ENCODE measurements around the gene UAP1L1. TPM values are rescaled to one million over a fixed set of nuclear protein-coding genes. Genes with fewer than 3 reads are reported as not detected.
A peak's percentile ranks its signal among the peaks of the same experiment; 100 is the strongest.

Gene UAP1L1
- polyA plus RNA-seq, 2 of the 4 experiments (the other 2 are of a cell fraction): 1.2 to 7.8 TPM

GRCh38 chr9:137041124-137041523 lies 36.2 kb upstream of the UAP1L1 start (continued):
- no peak for TF ChIP-seq REST (IDR thresholded peaks at IDR 0.05)

- Histone ChIP-seq H3K27ac (no peak overlapping the region), H3K4me3 (no peak overlapping the region), H3K9me3 (no peaks in the 10 kb centered on the region), H3K4me1 (peaks cover 15% of the 10 kb centered on the region), H3K4me2 (no peak overlapping the region)
- ATAC-seq (no peak), DNase-seq (ENCODE audit: low read depth in 1 of 2, low spot score in 1 of 2) (no peak), FAIRE-seq (no peak)
- POLR2A ChIA-PET: no interaction called here
- CTCF ChIA-PET: interaction anchor here (0.6 to 12.7 kb wide), 5 partner anchors 8 to 38 kb away, joined by 3 to 207 read pairs (median 28); partner anchors contain the start of genes ABCA2, FUT7 and SAPCD2
- 87% methylated on average over 23 of the region's 36 CpGs for WGBS (ENCODE audit: missing lambda C conversion rate)
- no peak for TF ChIP-seq HOXB5 (CRISPR knock-in tag; IDR thresholded peaks at IDR 0.05)
- no peak for TF ChIP-seq ELK1 (IDR thresholded peaks at IDR 0.05; ENCODE audit: low read depth, low read length)
- no peak for TF ChIP-seq TP53 (CRISPR knock-in tag; IDR thresholded peaks at IDR 0.05)
- TF ChIP-seq POLR2A (IDR thresholded peaks at IDR 0.05; ENCODE audit: low read length): no peak
- no peak for TF ChIP-seq JUNB (IDR thresholded peaks at IDR 0.05)
- TF ChIP-seq MAFK (IDR thresholded peaks at IDR 0.05; ENCODE audit: partially characterized antibody): no peak
- no peak for TF ChIP-seq POLR2AphosphoS2 (conservative IDR thresholded peaks at IDR 0.05; ENCODE audit: low read length)
- no peak for TF ChIP-seq CEBPB (IDR thresholded peaks at IDR 0.05)
- no peak for TF ChIP-seq FOXS1 (CRISPR knock-in tag; IDR thresholded peaks at IDR 0.05)
- no peak for TF ChIP-seq ZC3H11A (IDR thresholded peaks at IDR 0.05)
- TF ChIP-seq REST (IDR thresholded peaks at IDR 0.05): no peak
- no peak for TF ChIP-seq FOSL2 (IDR thresholded peaks at IDR 0.05)
- no peak for TF ChIP-seq FOSL2 (CRISPR knock-in tag; IDR thresholded peaks at IDR 0.05)
- TF ChIP-seq JUN (IDR thresholded peaks at IDR 0.05): no peak
- TF ChIP-seq SREBF2 (IDR thresholded peaks at IDR 0.05): no peak
These were observed 34.3 kb upstream of the UAP1L1 start for GRCh38 chr9:137042751-137043727.

- ChIA-PET CTCF (interaction anchor here (0.8 to 12.7 kb wide), 6 partner anchors 9 to 46 kb away, joined by 3 to 207 read pairs (median 18); partner anchors contain the start of genes ABCA2 and SAPCD2), POLR2A (no interaction called here)
- no peak for DNase-seq (ENCODE audit: low read depth in 1 of 2, low spot score in 1 of 2)
- H3K9me3 ChIP-seq: no peaks in the 10 kb centered on the region
- no peak for ATAC-seq
- peaks cover 15% of the 10 kb centered on the region for H3K4me1 ChIP-seq
- H3K4me2 ChIP-seq: peak overlapping the region; percentile 98
- 82% methylated on average over 12 of the region's 12 CpGs for WGBS (ENCODE audit: missing lambda C conversion rate)
- H3K27ac ChIP-seq: no peak overlapping the region
- FAIRE-seq: no peak
- no peak overlapping the region for H3K4me3 ChIP-seq
- TF ChIP-seq POLR2A (IDR thresholded peaks at IDR 0.05; ENCODE audit: low read length) (no peak), NFE2L2 (conservative IDR thresholded peaks at IDR 0.05; ENCODE audit: low read length) (no peak), USF2 (IDR thresholded peaks at IDR 0.05) (no peak), MAZ (IDR thresholded peaks at IDR 0.05; ENCODE audit: borderline replicate concordance, low read depth, low read length) (no peak), SREBF2 (IDR thresholded peaks at IDR 0.05) (no peak), ESRRA (IDR thresholded peaks at IDR 0.05; ENCODE audit: borderline replicate concordance, low read length) (no peak), SMC3 (IDR thresholded peaks at IDR 0.05) (no peak), HEYL (CRISPR knock-in tag; IDR thresholded peaks at IDR 0.05) (no peak), PBX3 (IDR thresholded peaks at IDR 0.05) (no peak), FOXS1 (CRISPR knock-in tag; IDR thresholded peaks at IDR 0.05) (no peak), HES2 (IDR thresholded peaks at IDR 0.05) (no peak), FOSB (CRISPR knock-in tag; IDR thresholded peaks at IDR 0.05) (no peak), NR3C1 (IDR thresholded peaks at IDR 0.05) (no peak)
These were observed 33.3 kb upstream of the UAP1L1 start for GRCh38 chr9:137044037-137044436.

Data from A549 (cell line).